ENCODE measurements around the gene CARD11.

CARD11 gene

GRCh38 chr7:3010161-3010560, 33.5 kb downstream of the CARD11 start:
- Histone ChIP-seq H3K4me3 (no peak overlapping the region), H3K9me3 (peaks cover 16% of the 10 kb centered on the region), H3K4me2 (no peak overlapping the region), H3K4me1 (peaks cover 8% of the 10 kb centered on the region; the same call in 1 of the 2 replicates), H3K36me3 (peaks cover 37% of the 10 kb centered on the region), H3K9ac (no peak overlapping the region), H3K27ac (no peak overlapping the region), H3K27me3 (no peaks in the 10 kb centered on the region), H4K20me1 (no peaks in the 10 kb centered on the region)
- no peak for TF ChIP-seq Cebpa-rat (IDR thresholded peaks at IDR 0.05)

- no peaks in the 10 kb centered on the region for H4K20me1 ChIP-seq
- H3K27ac ChIP-seq: no peak overlapping the region
- H3K27me3 ChIP-seq: no peaks in the 10 kb centered on the region
- H3K4me1 ChIP-seq: peaks cover 8% of the 10 kb centered on the region; the same call in 1 of the 2 replicates
- peaks cover 28% of the 10 kb centered on the region for H3K36me3 ChIP-seq
- no peak overlapping the region for H3K9ac ChIP-seq
- no peak overlapping the region for H3K4me3 ChIP-seq
- peaks cover 16% of the 10 kb centered on the region for H3K9me3 ChIP-seq
- TF ChIP-seq Cebpa-rat (IDR thresholded peaks at IDR 0.05): no peak
- no peak overlapping the region for H3K4me2 ChIP-seq
Observed at GRCh38 chr7:3009086-3009485, 34.6 kb downstream of the CARD11 start.

GRCh38 chr7:3008386-3008785, 35.3 kb downstream of the CARD11 start:
- H3K27me3 ChIP-seq: no peaks in the 10 kb centered on the region
- H3K4me3 ChIP-seq: no peak overlapping the region
- no peak overlapping the region for H3K4me2 ChIP-seq
- H3K36me3 ChIP-seq: peaks cover 23% of the 10 kb centered on the region
- TF ChIP-seq Cebpa-rat (IDR thresholded peaks at IDR 0.05): no peak
- H4K20me1 ChIP-seq: no peaks in the 10 kb centered on the region
- H3K4me1 ChIP-seq: peaks cover 8% of the 10 kb centered on the region; the same call in 1 of the 2 replicates
- peaks cover 14% of the 10 kb centered on the region for H3K9me3 ChIP-seq
- H3K27ac ChIP-seq: no peak overlapping the region
- no peak overlapping the region for H3K9ac ChIP-seq

- no peak for TF ChIP-seq Cebpa-rat (IDR thresholded peaks at IDR 0.05)
- H3K27me3 ChIP-seq: no peaks in the 10 kb centered on the region
- no peak overlapping the region for H3K9ac ChIP-seq
- no peak overlapping the region for H3K4me2 ChIP-seq
- H3K4me3 ChIP-seq: no peak overlapping the region
- H4K20me1 ChIP-seq: no peaks in the 10 kb centered on the region
- H3K9me3 ChIP-seq: peaks cover 10% of the 10 kb centered on the region; the same call in 1 of the 2 replicates
- H3K4me1 ChIP-seq: peaks cover 8% of the 10 kb centered on the region; the same call in 1 of the 2 replicates
- peaks cover 16% of the 10 kb centered on the region for H3K36me3 ChIP-seq
- no peak overlapping the region for H3K27ac ChIP-seq
Observed at GRCh38 chr7:3007696-3008095, 36.0 kb downstream of the CARD11 start.

GRCh38 chr7:3005257-3005656, 38.4 kb downstream of the CARD11 start:
- Histone ChIP-seq H3K4me3 (no peak overlapping the region), H3K9me3 (peaks cover 10% of the 10 kb centered on the region; the same call in 1 of the 2 replicates), H3K4me2 (no peak overlapping the region), H4K20me1 (no peaks in the 10 kb centered on the region), H3K36me3 (peaks cover 14% of the 10 kb centered on the region), H3K9ac (no peak overlapping the region), H3K27ac (no peak overlapping the region), H3K4me1 (no peaks in the 10 kb centered on the region), H3K27me3 (no peaks in the 10 kb centered on the region)
- no peak for TF ChIP-seq Cebpa-rat (IDR thresholded peaks at IDR 0.05)

GRCh38 chr7:3003936-3004335, 39.7 kb downstream of the CARD11 start:
- H3K36me3 ChIP-seq: peaks cover 8% of the 10 kb centered on the region
- H3K9ac ChIP-seq: no peak overlapping the region
- H3K4me3 ChIP-seq: no peak overlapping the region
- peaks cover 3% of the 10 kb centered on the region; the same call in 1 of the 2 replicates for H3K9me3 ChIP-seq
- no peak overlapping the region for H3K4me2 ChIP-seq
- no peak overlapping the region for H3K27ac ChIP-seq
- no peaks in the 10 kb centered on the region for H3K27me3 ChIP-seq
- H4K20me1 ChIP-seq: no peaks in the 10 kb centered on the region
- no peak for TF ChIP-seq Cebpa-rat (IDR thresholded peaks at IDR 0.05)
- no peaks in the 10 kb centered on the region for H3K4me1 ChIP-seq

GRCh38 chr7:3002631-3003030, 41.0 kb downstream of the CARD11 start:
- no peaks in the 10 kb centered on the region for H3K27me3 ChIP-seq
- TF ChIP-seq Cebpa-rat (IDR thresholded peaks at IDR 0.05): no peak
- no peaks in the 10 kb centered on the region for H3K4me1 ChIP-seq
- H3K4me2 ChIP-seq: no peak overlapping the region
- H3K9ac ChIP-seq: no peak overlapping the region
- H4K20me1 ChIP-seq: no peaks in the 10 kb centered on the region
- no peak overlapping the region for H3K27ac ChIP-seq
- peaks cover 8% of the 10 kb centered on the region; the same call in 1 of the 2 replicates for H3K36me3 ChIP-seq
- no peak overlapping the region for H3K4me3 ChIP-seq
- no peaks in the 10 kb centered on the region for H3K9me3 ChIP-seq

GRCh38 chr7:3000566-3000965, 43.1 kb downstream of the CARD11 start:
- Histone ChIP-seq H4K20me1 (no peaks in the 10 kb centered on the region), H3K4me3 (no peak overlapping the region), H3K4me1 (no peaks in the 10 kb centered on the region), H3K36me3 (peaks cover 9% of the 10 kb centered on the region), H3K4me2 (no peak overlapping the region), H3K27ac (no peak overlapping the region), H3K9me3 (peaks cover 7% of the 10 kb centered on the region), H3K9ac (no peak overlapping the region), H3K27me3 (no peaks in the 10 kb centered on the region)
- no peak for TF ChIP-seq Cebpa-rat (IDR thresholded peaks at IDR 0.05)

- TF ChIP-seq Cebpa-rat (IDR thresholded peaks at IDR 0.05): no peak
- Histone ChIP-seq H3K27me3 (no peaks in the 10 kb centered on the region), H3K9ac (no peak overlapping the region), H3K4me2 (no peak overlapping the region), H4K20me1 (no peaks in the 10 kb centered on the region), H3K27ac (no peak overlapping the region), H3K9me3 (peaks cover 22% of the 10 kb centered on the region), H3K4me3 (no peak overlapping the region), H3K36me3 (peaks cover 23% of the 10 kb centered on the region), H3K4me1 (no peaks in the 10 kb centered on the region)
Observed at GRCh38 chr7:2999078-2999500, 44.6 kb downstream of the CARD11 start.

- Histone ChIP-seq H3K36me3 (peaks cover 44% of the 10 kb centered on the region), H3K9me3 (peaks cover 36% of the 10 kb centered on the region), H3K4me1 (no peaks in the 10 kb centered on the region), H3K4me3 (no peak overlapping the region), H4K20me1 (no peaks in the 10 kb centered on the region), H3K27me3 (no peaks in the 10 kb centered on the region), H3K9ac (no peak overlapping the region), H3K4me2 (no peak overlapping the region), H3K27ac (no peak overlapping the region)
- TF ChIP-seq Cebpa-rat (IDR thresholded peaks at IDR 0.05): no peak
Observed at GRCh38 chr7:2997014-2997413, 46.7 kb downstream of the CARD11 start.

GRCh38 chr7:2996141-2996540, 47.5 kb downstream of the CARD11 start:
- TF ChIP-seq Cebpa-rat (IDR thresholded peaks at IDR 0.05): no peak
- Histone ChIP-seq H3K27me3 (no peaks in the 10 kb centered on the region), H3K4me1 (no peaks in the 10 kb centered on the region), H3K36me3 (peaks cover 48% of the 10 kb centered on the region), H3K9me3 (peaks cover 44% of the 10 kb centered on the region), H3K9ac (no peak overlapping the region), H3K4me2 (no peak overlapping the region), H4K20me1 (no peaks in the 10 kb centered on the region), H3K4me3 (no peak overlapping the region), H3K27ac (no peak overlapping the region)
